HepG2 (cell line): ENCODE data around the gene PHKB. TPM values are rescaled to one million over a fixed set of nuclear protein-coding genes. Genes with fewer than 3 reads are reported as not detected.

Source experiments
- KLF15 ChIP-seq: sonication (generic); formaldehyde crosslinking; IDR thresholded peaks from 2 replicates; pipeline ENCODE4 v1.8.1; 2023; ENCODE audit warnings: borderline replicate concordance, mild to moderate bottlenecking, inconsistent platforms, missing genetic modification reagents, mixed read lengths
- MED8 ChIP-seq: sonication (generic); formaldehyde crosslinking; IDR thresholded peaks from 2 replicates; pipeline ENCODE4 v1.8.1; 2023; ENCODE audit warnings: mild to moderate bottlenecking, missing genetic modification reagents; ENCODE audit not compliant: insufficient replicate concordance
- MTF2 ChIP-seq: sonication (generic); formaldehyde crosslinking; IDR thresholded peaks from 2 replicates; pipeline ENCODE4 v1.5.0; 2020; ENCODE audit warnings: missing genetic modification reagents, borderline replicate concordance
- NONO ChIP-seq, 2 experiments: fragments of 450-650 bp in 1 of 2; sonication (generic) in 1 of 2; formaldehyde crosslinking in 1 of 2; IDR thresholded peaks in 1 of 2; conservative IDR thresholded peaks in 1 of 2; 2 replicates each; pipeline versions ENCODE4 v1.6.1 to v1.8.0; 2017 to 2022; ENCODE audit warnings: mild to moderate bottlenecking in 1 of 2, missing genetic modification reagents in 1 of 2, moderate library complexity in 1 of 2
- NPAS2 ChIP-seq: sonication (generic); formaldehyde crosslinking; IDR thresholded peaks from 2 replicates; pipeline ENCODE4 v1.8.0; 2022; ENCODE audit warnings: mild to moderate bottlenecking, missing genetic modification reagents, borderline replicate concordance
- STAT6 ChIP-seq: sonication (generic); formaldehyde crosslinking; IDR thresholded peaks from 2 replicates; pipeline ENCODE4 v1.4.0; 2020; ENCODE audit warnings: missing genetic modification reagents, mild to moderate bottlenecking, borderline replicate concordance
- TCF12 ChIP-seq, 2 experiments: fragments of 450-650 bp in 1 of 2; sonication (generic) in 1 of 2; formaldehyde crosslinking in 1 of 2; IDR thresholded peaks; 2 replicates each; pipeline versions ENCODE4 v1.6.1 to v1.8.0; 2017 to 2022; ENCODE audit warnings: antibody characterized with exemption in 1 of 2, mild to moderate bottlenecking in 1 of 2, missing genetic modification reagents in 1 of 2, moderate library complexity in 1 of 2
- ZBTB42 ChIP-seq: sonication (generic); formaldehyde crosslinking; IDR thresholded peaks from 2 replicates; pipeline ENCODE4 v1.5.0; 2020; ENCODE audit warnings: mild to moderate bottlenecking, missing genetic modification reagents
- ZHX2 ChIP-seq, 2 experiments: sonication (generic) in 1 of 2; formaldehyde crosslinking in 1 of 2; IDR thresholded peaks; 2 replicates each; pipeline versions ENCODE4 v1.6.1 to v1.9.0; 2014 to 2022; ENCODE audit warnings: antibody characterized with exemption in 1 of 2, borderline replicate concordance in 1 of 2, inconsistent platforms in 1 of 2, low read depth in 1 of 2, missing genetic modification reagents in 1 of 2
- ZMYM3 ChIP-seq: sonication (generic); formaldehyde crosslinking; IDR thresholded peaks from 2 replicates; pipeline ENCODE4 v1.5.1; 2020; ENCODE audit warnings: mild to moderate bottlenecking, missing genetic modification reagents
- ZNF10 ChIP-seq: sonication (generic); formaldehyde crosslinking; IDR thresholded peaks from 2 replicates; pipeline ENCODE4 v1.4.0; 2020; ENCODE audit warnings: mild to moderate bottlenecking, low read depth, missing genetic modification reagents, borderline replicate concordance
- ZNF205 ChIP-seq: IDR thresholded peaks from 2 replicates; pipeline ENCODE4 v1.6.1; 2018; ENCODE audit warnings: missing biosample characterization, missing genetic modification reagents
- ZNF256 ChIP-seq: sonication (generic); formaldehyde crosslinking; conservative IDR thresholded peaks from 2 replicates; pipeline ENCODE4 v1.4.0; 2020; ENCODE audit warnings: missing genetic modification reagents
- ZNF503 ChIP-seq: sonication (generic); formaldehyde crosslinking; IDR thresholded peaks from 2 replicates; pipeline ENCODE4 v1.4.0; 2020; ENCODE audit warnings: missing genetic modification reagents
- ZNF543 ChIP-seq: sonication (generic); formaldehyde crosslinking; IDR thresholded peaks from 2 replicates; pipeline ENCODE4 v1.4.0; 2020; ENCODE audit warnings: mild to moderate bottlenecking, missing genetic modification reagents
- ZNF709 ChIP-seq: sonication (generic); formaldehyde crosslinking; IDR thresholded peaks from 2 replicates; pipeline ENCODE4 v1.5.0; 2020; ENCODE audit warnings: mild to moderate bottlenecking, missing genetic modification reagents
- polyA plus RNA-seq, 8 experiments: library from polyadenylated mRNA; depleted of rRNA in 3 of 8; stranded (reverse) in 7 of 8; unstranded in 1 of 8; fragments of >200 nt; fragmentation: Illumina TruSeq in 4 of 8; extraction: Trizol in 4 of 8; gene quantifications; 2 replicates each; pipeline versions ENCODE4 v1.2.1 to v1.2.3, GENCODE V29; 2011 to 2016; ENCODE audit warnings: low read depth in 4 of 8, missing spikeins in 1 of 8, mixed read lengths in 1 of 8; ENCODE audit not compliant: insufficient read depth in 1 of 8
- total RNA-seq, 5 experiments: library from RNA; depleted of rRNA; stranded (reverse); fragments of >200 nt; fragmentation: Illumina TruSeq; extraction: Trizol; gene quantifications; 2 replicates each; pipeline ENCODE4 v1.2.3, GENCODE V29; 2016; ENCODE audit warnings: low read depth in 1 of 5

Gene PHKB
- total and polyA plus RNA-seq, 2 of the 13 experiments (the other 11 are each of a cell fraction or from before 2014, with no cell fraction given): 66.0 to 80.8 TPM

GRCh38 chr16:47460711-47461597 is at the start of gene PHKB, which contains the start of gene ITFG1 (continued):
- TF ChIP-seq ZHX2 (IDR thresholded peaks at IDR 0.05; ENCODE audit: low read depth) (no peak; the same call in 1 of the 2 replicates), ZHX2 (CRISPR knock-in tag; IDR thresholded peaks at IDR 0.05; ENCODE audit: borderline replicate concordance) (0 out of 2 replicates have a peak, but pooled peaks have one; percentile 20), ZNF205 (CRISPR knock-in tag) (peak; percentile 63; the same call in 1 of the 2 replicates), ZBTB42 (CRISPR knock-in tag) (peak; percentile 21; the same call in 1 of the 2 replicates), ZNF543 (CRISPR knock-in tag) (peak; percentile 83), ZNF10 (CRISPR knock-in tag) (no peak), ZMYM3 (CRISPR knock-in tag) (no peak; the same call in 1 of the 2 replicates), STAT6 (peak; percentile 84; the same call in 1 of the 2 replicates), MTF2 (CRISPR knock-in tag) (peak; percentile 100), ZNF503 (CRISPR knock-in tag) (peak; percentile 33; the same call in 1 of the 2 replicates), KLF15 (CRISPR knock-in tag) (peak; percentile 87), NONO (IDR thresholded peaks at IDR 0.05) (no peak), NONO (CRISPR knock-in tag; conservative IDR thresholded peaks at IDR 0.05) (peak; percentile 89), ZNF709 (CRISPR knock-in tag) (peak; percentile 97), ZNF256 (peak; percentile 86), NPAS2 (CRISPR knock-in tag) (no peak), MED8 (CRISPR knock-in tag) (peak; percentile 88), TCF12 (IDR thresholded peaks at IDR 0.05) (no peak), TCF12 (CRISPR knock-in tag; IDR thresholded peaks at IDR 0.05) (peak; percentile 66; the same call in 1 of the 2 replicates)
